Trophoblast cell (in vitro differentiated cells and primary cell): ENCODE results near the gene IQSEC3.
A peak's percentile ranks its signal among the peaks of the same experiment; 100 is the strongest.

Source experiments
- DNase-seq, 2 donors: peaks; one replicate each; pipeline ENCODE4 v3.0.0-alpha.2; 2016
- H2AFZ ChIP-seq: 2 replicates; pipeline ENCODE4 v1.6.1; 2013; ENCODE audit warnings: low read length, moderate library complexity, mild to moderate bottlenecking; ENCODE audit not compliant: insufficient read depth, poor library complexity
- H2AK5ac ChIP-seq: 2 replicates; pipeline ENCODE4 v1.6.1; 2013; ENCODE audit warnings: mild to moderate bottlenecking, low read length
- H2BK120ac ChIP-seq: 2 replicates; pipeline ENCODE4 v1.6.1; 2013; ENCODE audit warnings: low read length, mild to moderate bottlenecking, moderate library complexity; ENCODE audit not compliant: insufficient read depth, poor library complexity
- H2BK12ac ChIP-seq: 2 replicates; pipeline ENCODE4 v1.6.1; 2013; ENCODE audit warnings: mild to moderate bottlenecking, low read length, moderate library complexity
- H2BK5ac ChIP-seq: 2 replicates; pipeline ENCODE4 v1.6.1; 2013; ENCODE audit warnings: low read length, low read depth, moderate library complexity, mild to moderate bottlenecking; ENCODE audit not compliant: poor library complexity
- H3K14ac ChIP-seq: 2 replicates; pipeline ENCODE4 v1.6.1; 2013; ENCODE audit warnings: mild to moderate bottlenecking, low read length
- H3K18ac ChIP-seq: 2 replicates; pipeline ENCODE4 v1.6.1; 2013; ENCODE audit warnings: mild to moderate bottlenecking, low read length
- H3K23ac ChIP-seq: 2 replicates; pipeline ENCODE4 v1.6.1; 2013; ENCODE audit warnings: low read length
- H3K27ac ChIP-seq: 2 replicates; pipeline ENCODE4 v1.5.1; 2013; ENCODE audit warnings: low read depth, mild to moderate bottlenecking, inconsistent platforms, low read length, moderate library complexity
- H3K27me3 ChIP-seq: 2 replicates; pipeline ENCODE4 v1.6.1; 2013; ENCODE audit warnings: inconsistent platforms, mild to moderate bottlenecking, low read length, moderate library complexity; ENCODE audit not compliant: insufficient read depth
- H3K36me3 ChIP-seq, 2 experiments: 1 replicate in 1 of 2; 2 replicates in 1 of 2; pipeline ENCODE4 v1.6.1; 2013; ENCODE audit warnings: low read length in 2 of 2, mild to moderate bottlenecking in 2 of 2, moderate library complexity in 1 of 2; ENCODE audit not compliant: insufficient read depth in 2 of 2, control insufficient read depth in 1 of 2
- H3K4ac ChIP-seq: 2 replicates; pipeline ENCODE4 v1.6.1; 2013; ENCODE audit warnings: low read depth, mild to moderate bottlenecking, low read length, moderate library complexity
- H3K4me1 ChIP-seq, 2 experiments: 1 replicate in 1 of 2; 2 replicates in 1 of 2; pipeline ENCODE4 v1.6.1; 2013; ENCODE audit warnings: low read length in 2 of 2, mild to moderate bottlenecking in 2 of 2, moderate library complexity in 1 of 2; ENCODE audit not compliant: insufficient read depth in 2 of 2, control insufficient read depth in 1 of 2
- H3K4me2 ChIP-seq: 2 replicates; pipeline ENCODE4 v1.6.1; 2013; ENCODE audit warnings: inconsistent platforms, mild to moderate bottlenecking, low read length, moderate library complexity
- H3K4me3 ChIP-seq: 2 replicates; pipeline ENCODE4 v1.5.1; 2013; ENCODE audit warnings: mild to moderate bottlenecking, low read depth, low read length, inconsistent platforms
- H3K79me1 ChIP-seq: one replicate; pipeline ENCODE4 v1.6.1; 2013; ENCODE audit warnings: low read length
- H3K79me2 ChIP-seq: 2 replicates; pipeline ENCODE4 v1.6.1; 2013; ENCODE audit warnings: low read length, mild to moderate bottlenecking; ENCODE audit not compliant: control insufficient read depth, insufficient read depth, poor library complexity
- H3K9ac ChIP-seq: 2 replicates; pipeline ENCODE4 v1.6.1; 2013; ENCODE audit warnings: mild to moderate bottlenecking, low read length
- H3K9me3 ChIP-seq: 2 replicates; pipeline ENCODE4 v1.6.1; 2013; ENCODE audit warnings: low read depth, mild to moderate bottlenecking, control low read depth, inconsistent platforms, low read length; ENCODE audit not compliant: insufficient read depth
- H4K12ac ChIP-seq: 2 replicates; pipeline ENCODE4 v1.6.1; 2013; ENCODE audit warnings: low read depth, mild to moderate bottlenecking, low read length, moderate library complexity
- H4K8ac ChIP-seq: 2 replicates; pipeline ENCODE4 v1.6.1; 2013; ENCODE audit warnings: low read depth, mild to moderate bottlenecking, low read length, moderate library complexity
- H4K91ac ChIP-seq: one replicate; pipeline ENCODE4 v1.6.1; 2013; ENCODE audit warnings: low read depth, mild to moderate bottlenecking, low read length, moderate library complexity
- WGBS: extraction: QIAGEN DNeasy Blood & Tissue Kit; methylation state at CpG from one replicate; pipeline ENCODE4 v1.1.7; 2013; ENCODE audit warnings: missing lambda C conversion rate; ENCODE audit not compliant: insufficient read length, insufficient coverage; ENCODE audit errors: extremely low coverage; 5-methylcytosine and 5-hydroxymethylcytosine counted together

Gene IQSEC3

DNA sequence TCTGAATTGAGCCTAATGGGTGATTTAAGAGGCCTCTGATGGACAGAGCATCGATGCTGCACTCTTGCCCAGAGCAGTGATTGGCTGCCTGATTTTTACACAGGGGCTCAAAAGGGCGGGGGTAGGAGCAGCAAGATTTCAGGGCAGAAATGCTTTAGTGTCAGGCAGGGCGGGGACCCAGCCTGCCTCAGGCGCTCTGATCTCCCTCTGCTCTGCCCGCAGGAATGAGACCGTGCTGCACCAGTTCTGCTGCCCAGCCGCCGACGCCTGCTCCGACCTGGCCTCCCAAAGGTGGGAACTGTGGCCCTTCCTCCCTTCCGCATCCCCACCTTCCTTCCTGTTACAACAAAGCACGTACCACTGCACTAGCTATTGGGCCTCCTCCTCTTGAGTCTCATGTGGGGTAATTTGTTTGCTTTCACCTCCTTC is 32.4 kb downstream of the IQSEC3 start:
- Histone ChIP-seq H3K4ac (no peak overlapping the region), H3K27ac (no peak overlapping the region), H2AK5ac (no peak overlapping the region), H2BK5ac (no peak overlapping the region), H3K18ac (no peak overlapping the region), H3K36me3 (no peaks in the 10 kb centered on the region), H3K23ac (no peak overlapping the region), H3K79me1 (no peaks in the 10 kb centered on the region), H3K4me1 (peaks cover 5 to 6% of the 10 kb centered on the region in 2 experiments), H3K4me2 (peak overlapping the region; percentile 22), H3K4me3 (no peak overlapping the region), H3K79me2 (no peaks in the 10 kb centered on the region), H3K9ac (no peak overlapping the region), H2BK120ac (no peak overlapping the region), H2AFZ (no peak overlapping the region), H3K9me3 (no peaks in the 10 kb centered on the region), H4K8ac (no peak overlapping the region), H3K27me3 (no peaks in the 10 kb centered on the region), H4K91ac (no peak overlapping the region), H3K14ac (no peak overlapping the region), H4K12ac (no peak overlapping the region), H2BK12ac (no peak overlapping the region)
- DNase-seq, result peak in 1 of 2 donors; percentile 37
- WGBS, result no CpG with 5 or more reads among the region's 12 CpGs

DNA sequence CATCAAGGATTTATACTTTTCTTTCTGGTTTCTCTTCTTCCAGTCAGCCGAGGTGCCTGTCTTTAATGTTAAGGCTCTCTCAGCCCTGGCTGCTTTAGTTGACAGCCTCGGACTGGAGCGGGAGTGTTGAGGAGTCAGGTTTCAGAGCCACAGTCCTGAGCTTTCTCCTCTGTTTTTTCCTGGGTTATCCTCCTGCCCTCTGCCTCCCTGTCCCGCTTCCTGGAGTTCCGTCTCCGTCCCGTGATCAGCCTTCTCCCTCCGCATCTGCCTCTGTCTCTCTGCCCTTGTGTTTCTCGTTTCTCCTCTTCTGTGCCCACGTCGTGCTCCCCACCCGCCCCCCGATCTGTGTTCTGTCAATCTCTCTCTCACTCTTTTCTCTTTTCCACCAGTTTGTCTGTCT is 33.0 kb downstream of the IQSEC3 start:
- WGBS, result no CpG with 5 or more reads among the region's 13 CpGs

DNA sequence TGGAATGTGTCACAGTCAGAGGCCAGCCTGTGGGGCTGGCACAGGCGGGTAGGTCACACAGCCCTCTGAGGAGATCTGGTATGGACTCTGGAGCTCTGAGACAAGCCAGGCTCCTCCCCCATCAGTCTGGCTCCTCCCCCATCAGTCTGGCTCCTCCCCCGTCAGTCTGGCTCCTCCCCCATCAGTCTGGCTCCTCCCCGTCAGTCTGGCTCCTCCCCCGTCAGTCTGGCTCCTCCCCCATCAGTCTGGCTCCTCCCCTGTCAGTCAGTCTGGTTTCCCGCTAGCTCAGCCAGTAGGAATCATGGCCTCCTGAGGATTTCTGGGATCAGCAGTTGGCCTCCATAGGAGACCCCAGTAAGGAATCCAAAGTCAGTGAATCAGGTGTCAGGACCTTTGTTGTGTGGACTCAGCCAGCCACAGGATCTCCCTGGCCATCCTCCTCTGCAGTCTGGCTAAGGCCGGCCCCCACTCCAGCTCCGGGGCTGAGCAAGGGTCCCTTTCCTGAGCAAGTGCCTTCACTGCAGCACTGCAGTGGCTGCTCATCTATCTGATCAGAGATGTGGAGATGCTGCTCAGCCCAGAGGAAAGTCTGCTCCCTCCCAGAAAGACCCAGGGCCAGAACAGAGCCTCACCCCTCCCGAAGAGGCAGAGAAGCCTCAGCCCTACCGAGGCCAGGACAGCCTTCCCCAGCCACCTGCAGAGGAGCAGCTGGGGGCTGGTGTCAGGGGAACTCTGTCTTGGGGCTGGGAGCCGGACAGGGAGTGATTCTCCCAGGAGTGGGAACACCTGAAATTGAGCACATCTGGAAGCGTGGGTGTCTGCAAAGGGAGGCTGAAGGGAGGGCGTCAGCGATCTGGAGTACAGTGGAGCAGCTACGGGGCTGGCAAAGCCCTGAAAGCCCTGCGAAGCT is 35.7 kb downstream of the IQSEC3 start:
- no peaks in the 10 kb centered on the region for H3K79me2 ChIP-seq
- no peak overlapping the region for H3K27ac ChIP-seq
- H2BK120ac ChIP-seq, result no peak overlapping the region
- H4K12ac ChIP-seq, result no peak overlapping the region
- no peak overlapping the region for H2AK5ac ChIP-seq
- H3K36me3 ChIP-seq, result no peaks in the 10 kb centered on the region
- H3K4me2 ChIP-seq, result no peak overlapping the region
- H3K4me3 ChIP-seq, result no peak overlapping the region
- no peaks in the 10 kb centered on the region for H3K9me3 ChIP-seq
- no peak overlapping the region for H4K91ac ChIP-seq
- DNase-seq, result no peak
- H3K9ac ChIP-seq, result no peak overlapping the region
- H2AFZ ChIP-seq, result no peak overlapping the region
- H2BK12ac ChIP-seq, result no peak overlapping the region
- H3K27me3 ChIP-seq, result no peaks in the 10 kb centered on the region
- no peaks in the 10 kb centered on the region for H3K79me1 ChIP-seq
- no peak overlapping the region for H3K18ac ChIP-seq
- no CpG with 5 or more reads among the region's 15 CpGs for WGBS
- no peak overlapping the region for H3K4ac ChIP-seq
- no peak overlapping the region for H3K14ac ChIP-seq
- H2BK5ac ChIP-seq, result no peak overlapping the region
- H3K4me1 ChIP-seq, result peaks cover 5 to 6% of the 10 kb centered on the region in 2 experiments
- H4K8ac ChIP-seq, result no peak overlapping the region
- H3K23ac ChIP-seq, result no peak overlapping the region

More for the DNA sequence above, 33.0 kb downstream of the IQSEC3 start:
- no peaks in the 10 kb centered on the region for H3K36me3 ChIP-seq
- no peak for DNase-seq
- H4K91ac ChIP-seq, result no peak overlapping the region
- no peak overlapping the region for H2BK120ac ChIP-seq
- H3K4me3 ChIP-seq, result no peak overlapping the region
- no peak overlapping the region for H2AFZ ChIP-seq
- H3K18ac ChIP-seq, result no peak overlapping the region
- no peak overlapping the region for H3K23ac ChIP-seq
- H4K12ac ChIP-seq, result no peak overlapping the region
- H2BK12ac ChIP-seq, result no peak overlapping the region
- H2BK5ac ChIP-seq, result no peak overlapping the region
- no peaks in the 10 kb centered on the region for H3K79me2 ChIP-seq
- no peak overlapping the region for H3K14ac ChIP-seq
- no peaks in the 10 kb centered on the region for H3K27me3 ChIP-seq
- H3K27ac ChIP-seq, result no peak overlapping the region
- no peaks in the 10 kb centered on the region for H3K9me3 ChIP-seq
- no peak overlapping the region for H4K8ac ChIP-seq
- peak overlapping the region; percentile 22 for H3K4me2 ChIP-seq
- H2AK5ac ChIP-seq, result no peak overlapping the region
- no peak overlapping the region for H3K9ac ChIP-seq
- no peak overlapping the region for H3K4ac ChIP-seq
- peaks cover 5 to 6% of the 10 kb centered on the region in 2 experiments for H3K4me1 ChIP-seq
- no peaks in the 10 kb centered on the region for H3K79me1 ChIP-seq

GRCh38 chr12:102879-103168 is 36.3 kb downstream of the IQSEC3 start:
- H2AFZ ChIP-seq, result no peak overlapping the region
- H3K79me2 ChIP-seq, result no peaks in the 10 kb centered on the region
- H3K4me1 ChIP-seq, result peaks cover 5 to 6% of the 10 kb centered on the region in 2 experiments
- no CpG with 5 or more reads among the region's 7 CpGs for WGBS
- no peak overlapping the region for H2BK12ac ChIP-seq
- no peak overlapping the region for H3K18ac ChIP-seq
- H4K8ac ChIP-seq, result no peak overlapping the region
- H3K4me2 ChIP-seq, result no peak overlapping the region
- DNase-seq, result no peak
- H3K4me3 ChIP-seq, result no peak overlapping the region
- no peak overlapping the region for H2BK5ac ChIP-seq
- H4K12ac ChIP-seq, result no peak overlapping the region
- no peaks in the 10 kb centered on the region for H3K36me3 ChIP-seq
- no peak overlapping the region for H3K27ac ChIP-seq
- H3K4ac ChIP-seq, result no peak overlapping the region
- no peak overlapping the region for H4K91ac ChIP-seq
- no peak overlapping the region for H2AK5ac ChIP-seq
- H3K9me3 ChIP-seq, result no peaks in the 10 kb centered on the region
- H3K23ac ChIP-seq, result no peak overlapping the region
- H3K27me3 ChIP-seq, result no peaks in the 10 kb centered on the region
- no peak overlapping the region for H3K14ac ChIP-seq
- H3K79me1 ChIP-seq, result no peaks in the 10 kb centered on the region
- H3K9ac ChIP-seq, result no peak overlapping the region
- H2BK120ac ChIP-seq, result no peak overlapping the region
